GM12873 (cell line): ENCODE measurements around the gene TGM5.

ENCODE experiments used
- CTCF ChIP-seq: IDR thresholded peaks from 2 replicates; pipeline ENCODE4 v1.5.1; 2012; ENCODE audit warnings: low read depth, mild to moderate bottlenecking, moderate library complexity, low read length, control low read depth; ENCODE audit not compliant: insufficient read depth; ENCODE audit errors: missing control alignments

TGM5 gene

GRCh38 chr15:43274136-43274535, 7.4 kb upstream of the TGM5 start:
- no peak for TF ChIP-seq CTCF

- no peak for TF ChIP-seq CTCF
Observed at GRCh38 chr15:43273243-43273642, 6.5 kb upstream of the TGM5 start.

- no peak for TF ChIP-seq CTCF
Observed at GRCh38 chr15:43270676-43271306, 4.1 kb upstream of the TGM5 start.

- TF ChIP-seq CTCF = no peak
Observed at GRCh38 chr15:43270113-43270665, 3.5 kb upstream of the TGM5 start.

- TF ChIP-seq CTCF = peak; percentile 56
Observed at GRCh38 chr15:43268111-43269105, 1.7 kb upstream of the TGM5 start.

- TF ChIP-seq CTCF = no peak
Observed at GRCh38 chr15:43267439-43267838, 711 bp upstream of the TGM5 start.

- TF ChIP-seq CTCF = no peak
Observed at GRCh38 chr15:43266386-43266785, 342 bp downstream of the TGM5 start.
